ENCODE measurements around the gene MAEA.

MAEA gene

DNA sequence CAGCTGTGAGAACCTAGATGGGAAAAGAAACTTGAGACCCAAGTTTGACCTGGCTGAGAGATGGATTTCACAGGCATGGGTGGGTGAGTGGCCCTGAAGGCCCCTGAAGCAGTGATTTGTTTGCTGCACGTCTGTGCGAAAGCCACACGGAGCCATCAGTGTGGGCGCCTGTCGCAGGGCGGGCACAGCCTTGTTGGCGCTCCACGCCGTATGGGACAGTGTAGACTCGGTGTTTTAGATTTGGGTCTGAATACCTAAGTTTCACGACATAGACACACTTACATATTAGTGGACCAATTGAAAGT, 35.4 kb downstream of the MAEA start:
- no peak overlapping the region for H3K4me3 ChIP-seq (ENCODE audit: low read length)
- DNase-seq (ENCODE audit: low read depth): no peak
- TF ChIP-seq CTCF (IDR thresholded peaks at IDR 0.05; ENCODE audit: insufficient read depth, low read depth, low read length, missing control alignments): no peak

- H3K4me3 ChIP-seq (ENCODE audit: low read length): no peak overlapping the region
- TF ChIP-seq CTCF (IDR thresholded peaks at IDR 0.05; ENCODE audit: insufficient read depth, low read depth, low read length, missing control alignments): no peak
- no peak for DNase-seq (ENCODE audit: low read depth)
These were observed 36.3 kb downstream of the MAEA start for GRCh38 chr4:1325681-1326635.

- DNase-seq (ENCODE audit: low read depth): no peak
- no peak for TF ChIP-seq CTCF (IDR thresholded peaks at IDR 0.05; ENCODE audit: insufficient read depth, low read depth, low read length, missing control alignments)
- H3K4me3 ChIP-seq (ENCODE audit: low read length): no peak overlapping the region
These were observed 37.2 kb downstream of the MAEA start for GRCh38 chr4:1326751-1327525.

GRCh38 chr4:1327526-1328266, 38.0 kb downstream of the MAEA start:
- DNase-seq (ENCODE audit: low read depth): no peak
- no peak overlapping the region for H3K4me3 ChIP-seq (ENCODE audit: low read length)
- TF ChIP-seq CTCF (IDR thresholded peaks at IDR 0.05; ENCODE audit: insufficient read depth, low read depth, low read length, missing control alignments): no peak

DNA sequence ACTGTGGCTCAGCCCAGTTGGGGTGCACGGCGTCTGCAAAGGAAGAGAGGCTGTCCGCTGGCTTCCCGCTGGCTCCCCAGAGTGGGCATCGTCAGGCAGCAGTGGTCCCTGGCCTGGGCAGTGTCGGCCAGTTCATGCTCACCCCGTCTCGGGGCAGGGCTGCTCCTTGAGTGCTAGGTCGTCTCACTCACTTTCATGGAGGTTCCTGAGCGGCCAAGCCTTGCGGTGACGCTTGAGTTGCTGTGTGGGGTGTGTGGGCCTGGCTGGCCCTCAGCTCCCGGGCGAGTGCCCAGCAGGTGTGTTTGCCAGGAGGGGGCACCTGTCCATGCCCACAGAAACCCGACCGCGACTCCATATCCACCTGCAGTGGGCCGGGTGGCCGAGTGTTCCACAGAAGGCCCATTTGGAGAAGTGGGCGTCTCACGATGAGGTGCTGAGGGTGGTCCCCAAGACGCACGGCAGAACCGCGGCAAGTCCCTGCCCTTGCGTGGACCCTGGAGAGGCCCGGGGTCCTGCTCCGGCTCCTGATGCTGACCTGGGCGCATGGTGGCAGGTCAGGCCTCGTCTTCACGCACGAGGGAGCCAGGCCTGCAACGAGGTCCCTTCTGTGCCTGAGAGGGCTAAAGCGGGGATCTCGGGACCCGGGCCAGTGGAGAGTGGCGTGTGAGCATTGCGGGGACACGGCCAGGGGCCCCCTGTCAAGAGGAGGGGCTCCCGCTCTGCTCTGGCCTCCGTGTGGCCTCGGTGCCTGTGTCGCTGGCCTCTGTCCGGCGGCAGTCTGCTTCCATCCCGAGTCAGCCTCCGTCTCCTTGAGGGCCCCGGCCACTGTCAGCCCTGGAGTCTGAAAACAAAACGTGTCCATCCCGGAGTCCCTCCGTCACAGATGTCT, 38.8 kb downstream of the MAEA start:
- DNase-seq (ENCODE audit: low read depth): no peak
- TF ChIP-seq CTCF (IDR thresholded peaks at IDR 0.05; ENCODE audit: insufficient read depth, low read depth, low read length, missing control alignments): no peak
- no peak overlapping the region for H3K4me3 ChIP-seq (ENCODE audit: low read length)

All from epithelial cell of esophagus (primary cell).